Nucleus accumbens (tissue), 56 donors: ENCODE data around the gene ELL2.

Source experiments
- DNase-seq, 56 donors: peaks; one replicate each; lab custom pipeline; 2025; lab: John Stamatoyannopoulos, UW

ELL2 gene

DNA sequence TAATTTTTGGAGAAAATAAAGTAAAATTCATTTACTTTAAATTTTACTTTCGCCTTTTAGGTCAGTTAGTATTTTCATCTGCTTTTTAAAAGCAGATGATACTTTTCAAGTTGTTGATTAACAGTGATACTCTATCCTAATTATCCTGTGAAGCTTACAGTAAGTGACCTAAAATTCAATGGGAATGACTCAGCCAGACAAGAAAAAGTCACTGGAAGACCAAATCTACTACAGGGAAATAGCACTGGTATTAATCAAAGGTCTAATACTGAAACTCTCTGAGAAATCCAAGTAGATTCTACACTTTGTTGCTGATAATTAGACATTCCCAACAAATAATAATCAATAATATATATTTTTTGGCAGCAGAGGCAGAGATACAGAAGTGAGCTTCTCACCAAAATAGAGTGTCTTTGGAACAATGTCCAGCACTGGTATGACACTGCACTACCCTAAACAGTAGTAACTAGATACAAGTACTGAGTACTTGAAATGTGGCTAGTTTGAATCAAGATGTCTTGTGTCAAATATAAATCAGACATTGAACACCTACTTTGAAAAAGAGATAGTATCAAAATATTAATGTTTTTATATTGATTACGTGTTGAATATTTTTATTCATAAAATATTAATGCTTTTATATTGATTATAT lies 22.8 kb upstream of the ELL2 start:
- DNase-seq = no peak

DNA sequence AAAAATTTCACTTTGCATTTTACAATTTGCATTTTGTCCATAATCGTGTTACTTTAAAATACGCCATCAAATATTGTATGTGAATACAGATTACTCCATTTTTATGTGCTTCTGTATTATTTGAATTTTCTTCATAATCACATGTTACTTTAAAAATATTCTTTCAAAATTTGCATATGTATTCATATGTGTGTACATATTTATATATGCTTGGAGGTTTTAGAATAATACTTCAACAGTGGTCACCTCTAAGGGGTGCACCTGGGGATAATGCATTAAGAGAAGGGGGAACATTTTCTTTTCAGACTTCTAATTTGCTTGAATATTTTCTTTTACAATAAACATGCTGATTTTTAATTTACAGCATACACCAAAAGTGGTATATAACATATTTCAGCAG lies 21.9 kb upstream of the ELL2 start:
- DNase-seq = no peak

DNA sequence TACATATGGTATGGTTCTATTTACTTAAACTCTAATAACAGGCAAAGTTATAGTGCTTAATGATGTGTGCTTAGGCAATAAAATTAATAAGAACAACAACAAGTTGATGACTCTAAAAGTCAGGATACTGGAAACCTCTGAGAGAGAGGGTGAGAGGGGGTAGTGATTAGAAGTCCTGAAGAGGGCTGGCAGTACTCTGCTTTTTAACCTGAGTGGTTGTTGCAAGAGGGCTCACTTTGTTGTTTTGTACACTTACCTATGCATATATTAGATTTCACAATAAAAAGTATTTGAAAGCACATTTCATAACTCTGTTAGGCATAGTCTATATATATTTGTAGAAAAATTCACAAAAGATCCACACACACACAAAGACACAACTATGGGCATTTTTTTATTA lies 21.4 kb upstream of the ELL2 start:
- no peak for DNase-seq

DNA sequence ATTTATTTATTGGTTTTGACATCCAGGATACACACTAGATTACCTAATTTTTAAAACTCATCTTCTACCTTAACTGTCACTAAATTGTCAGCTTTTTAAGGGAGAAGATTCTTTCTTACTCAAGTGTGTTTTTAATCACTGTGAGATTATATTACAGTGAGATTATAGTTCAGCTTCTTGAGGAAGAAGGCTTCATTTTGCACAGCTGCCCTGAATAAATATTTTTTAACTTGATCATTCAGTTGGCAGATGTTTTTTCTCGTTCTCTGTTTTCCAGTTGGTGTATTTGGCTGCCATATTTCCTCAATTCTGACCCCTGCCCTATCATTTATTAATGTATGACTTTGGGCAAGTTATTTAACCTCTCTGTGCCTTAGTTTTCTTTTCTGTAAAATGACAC lies 15.0 kb upstream of the ELL2 start:
- DNase-seq = no peak

DNA sequence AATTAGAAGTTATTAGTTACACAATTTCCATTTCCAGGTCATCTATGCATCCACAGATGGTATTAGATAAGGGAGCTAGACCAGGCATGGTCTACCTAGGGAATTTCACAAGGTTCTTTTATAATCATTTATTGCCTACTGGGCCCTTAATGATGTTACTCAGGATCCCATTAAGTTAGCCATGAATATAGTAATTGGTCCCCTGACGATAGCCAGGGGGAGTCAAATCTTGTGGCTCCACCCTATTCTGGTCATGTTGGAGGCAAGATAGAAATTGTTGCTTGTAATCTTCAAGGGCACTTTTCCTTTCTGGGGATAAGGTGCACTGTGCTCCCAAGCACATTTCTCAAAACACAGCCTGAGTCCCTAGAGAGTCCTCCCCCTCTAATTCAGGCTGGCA lies 14.1 kb upstream of the ELL2 start:
- DNase-seq = no peak

DNA sequence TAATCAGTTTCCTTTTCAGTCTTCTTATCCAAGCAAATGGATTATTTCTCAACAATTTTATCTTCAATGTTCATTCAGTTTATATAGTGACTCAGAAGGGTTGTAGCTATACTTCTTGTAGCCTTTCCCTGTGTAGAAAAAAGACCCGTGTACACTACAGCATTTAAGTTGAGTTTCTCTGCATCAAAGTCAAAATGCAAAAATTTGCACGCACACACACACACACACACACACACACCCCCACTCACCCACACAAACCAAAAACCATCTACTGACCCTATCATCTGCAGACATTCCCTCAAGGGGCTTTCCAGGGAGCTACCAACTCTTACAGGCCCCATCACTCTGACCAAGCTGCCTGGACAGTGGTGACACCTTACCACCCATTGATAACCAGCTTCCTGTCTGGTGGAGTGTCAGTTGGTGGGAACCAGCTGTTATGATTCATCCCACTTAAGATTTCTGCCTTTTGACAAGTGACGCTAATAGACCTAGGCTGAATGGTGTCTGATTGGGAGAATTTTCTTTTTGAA lies 12.2 kb upstream of the ELL2 start:
- DNase-seq = no peak

DNA sequence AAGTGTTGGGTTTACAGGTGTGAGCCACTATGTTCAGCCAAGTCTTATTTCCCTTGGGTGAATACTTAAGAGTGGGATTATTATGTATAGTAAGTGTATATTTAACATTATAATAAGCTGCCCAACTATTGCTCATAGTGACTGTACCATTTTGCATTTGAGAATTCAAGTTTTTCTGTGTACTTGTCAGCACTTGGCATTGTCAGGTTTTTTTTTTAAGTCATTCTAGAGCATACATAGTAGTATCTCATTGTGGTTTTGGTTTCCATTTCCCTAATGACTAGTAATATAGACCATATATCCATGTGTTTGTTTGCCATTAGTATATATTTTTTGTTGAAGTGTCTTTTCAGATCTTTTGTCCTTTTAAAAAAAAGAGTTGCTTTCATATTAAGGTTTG lies 10.5 kb upstream of the ELL2 start:
- no peak for DNase-seq

DNA sequence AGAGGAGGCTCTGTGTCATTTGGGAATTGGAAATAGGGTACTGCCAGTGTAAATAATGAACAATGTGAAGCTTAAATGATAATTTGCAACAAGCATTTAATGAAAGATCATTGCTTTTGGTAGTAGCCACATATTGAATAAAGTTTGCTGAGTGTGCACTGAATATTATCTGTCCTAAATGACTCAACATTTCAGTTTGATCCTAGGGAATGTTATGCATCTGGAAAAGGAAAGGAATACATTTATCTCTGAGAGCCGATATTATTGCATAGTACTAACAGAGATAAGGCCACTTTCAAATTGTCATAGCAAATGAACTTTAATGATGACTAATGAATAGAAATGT lies 8.7 kb upstream of the ELL2 start:
- no peak for DNase-seq

DNA sequence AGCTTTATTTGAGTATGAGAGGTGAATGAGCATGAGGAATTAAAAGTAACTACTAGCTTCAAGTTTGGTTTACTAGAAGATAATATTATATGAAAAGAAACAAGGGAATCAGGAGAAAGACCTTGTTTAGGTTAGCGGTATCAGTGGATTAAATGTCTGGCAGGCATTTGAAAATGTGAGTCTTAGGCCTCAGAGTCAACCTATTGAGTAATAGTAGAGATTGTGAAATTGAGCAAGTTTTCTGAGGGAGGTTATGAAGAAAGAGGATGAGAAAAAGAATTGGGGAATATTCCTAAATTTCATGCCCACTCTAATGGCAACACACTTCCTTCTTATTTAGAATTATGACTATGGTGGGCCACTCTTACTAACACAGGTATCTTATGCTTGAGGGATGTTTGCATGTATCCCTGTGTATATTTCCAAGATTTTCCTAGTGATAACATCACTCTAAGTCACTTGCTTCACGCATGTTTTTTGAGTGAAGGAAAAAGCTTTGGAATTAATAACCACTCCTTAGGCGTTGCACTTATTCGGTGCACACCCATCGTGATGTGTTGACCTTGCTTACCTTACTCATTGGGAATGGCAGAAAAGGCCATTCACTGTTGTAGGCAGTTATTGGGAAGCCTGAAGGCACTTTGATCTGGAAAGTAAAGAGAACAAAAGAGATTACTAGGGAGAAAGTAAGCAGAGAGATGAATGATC lies 8.2 kb upstream of the ELL2 start:
- no peak for DNase-seq

DNA sequence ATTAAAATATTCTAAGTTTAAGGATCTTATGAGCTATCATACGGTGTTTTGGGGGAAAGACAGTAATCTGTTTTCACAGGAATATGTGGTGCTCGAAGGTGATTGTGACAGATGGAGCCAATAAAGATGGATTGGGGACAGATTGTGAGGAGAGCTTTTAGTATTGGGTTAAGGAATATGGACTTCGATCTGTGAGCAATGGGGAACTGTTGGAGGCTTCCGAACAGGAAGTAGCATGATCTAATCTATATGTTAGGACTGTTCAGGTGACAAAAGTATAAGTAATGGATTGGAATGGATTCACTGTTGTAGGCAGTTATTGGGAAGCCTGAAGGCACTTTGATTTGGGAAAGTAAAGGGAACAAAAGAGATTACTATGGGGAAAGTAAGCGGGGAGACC lies 7.4 kb upstream of the ELL2 start:
- no peak for DNase-seq

DNA sequence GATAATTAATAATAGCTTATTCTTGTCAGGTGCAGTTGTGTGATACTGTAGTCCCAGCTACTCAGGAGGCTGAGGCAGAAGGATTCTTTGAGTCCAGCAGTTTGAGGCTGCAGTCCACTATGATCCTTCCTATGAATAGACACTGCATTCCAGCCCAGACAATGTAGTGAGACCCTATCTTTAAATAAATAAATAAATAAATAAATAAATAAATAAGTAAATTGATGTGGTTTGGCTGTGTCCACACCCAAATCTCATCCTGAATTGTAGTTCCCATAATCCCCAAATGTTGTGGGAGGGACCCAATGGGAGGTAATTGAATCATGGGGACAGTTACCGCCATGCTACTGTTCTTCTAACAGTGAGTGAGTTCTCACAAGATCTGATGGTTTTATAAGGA lies 5.6 kb upstream of the ELL2 start:
- no peak for DNase-seq

DNA sequence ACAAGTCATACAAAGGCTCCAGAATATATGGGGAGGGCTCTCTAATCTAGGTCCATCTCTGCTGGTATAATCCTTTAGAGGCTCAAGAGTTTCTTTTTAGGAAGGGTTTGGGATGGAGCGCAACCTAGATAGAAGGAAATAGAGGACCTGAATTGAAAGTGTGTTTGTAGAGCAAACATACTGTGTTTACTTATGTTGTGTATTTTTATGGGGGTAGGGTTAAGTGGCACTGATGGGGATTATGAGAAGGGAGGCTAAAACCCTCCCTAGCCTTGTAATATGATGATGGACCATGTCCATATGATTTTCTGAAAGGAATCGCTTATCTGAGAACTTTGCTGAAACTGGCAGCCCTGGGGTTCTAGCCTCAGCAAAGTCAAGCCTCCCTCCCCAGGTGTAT lies 4.4 kb upstream of the ELL2 start:
- no peak for DNase-seq

DNA sequence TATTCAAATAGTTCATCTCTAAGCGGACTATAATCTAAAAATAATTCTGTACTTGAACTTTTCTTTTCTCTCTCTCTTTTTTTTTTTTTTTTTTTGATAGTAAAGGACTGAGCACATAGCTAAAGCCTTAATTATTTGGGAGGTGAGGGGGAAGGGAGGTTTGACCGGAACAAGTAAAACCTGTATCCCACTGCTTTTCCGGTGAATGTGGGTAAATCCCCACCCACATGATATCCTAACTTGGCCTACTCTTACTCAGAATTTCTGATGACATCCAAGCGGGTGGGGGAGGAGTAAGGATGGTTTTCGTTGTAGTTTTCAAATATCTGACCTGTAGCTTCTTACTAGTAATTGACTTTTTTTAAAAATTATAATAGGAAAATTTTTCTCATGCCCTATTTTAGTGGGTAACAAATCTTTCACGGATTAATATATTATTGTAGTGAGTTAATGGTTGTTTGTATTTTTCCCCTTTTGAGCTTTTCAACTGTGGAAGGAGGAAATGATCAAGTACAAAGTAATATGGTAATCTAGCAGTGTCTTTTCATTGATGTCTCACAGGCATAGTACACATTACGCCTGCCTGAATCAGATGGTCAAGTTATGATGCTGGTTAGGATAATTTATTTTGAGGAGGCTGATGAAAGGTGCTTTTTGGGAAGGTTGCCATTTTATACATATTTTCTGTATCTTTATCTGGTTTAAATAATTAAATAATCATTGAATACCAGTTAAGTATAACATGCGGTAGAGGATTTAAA lies 2.2 kb upstream of the ELL2 start:
- no peak for DNase-seq

DNA sequence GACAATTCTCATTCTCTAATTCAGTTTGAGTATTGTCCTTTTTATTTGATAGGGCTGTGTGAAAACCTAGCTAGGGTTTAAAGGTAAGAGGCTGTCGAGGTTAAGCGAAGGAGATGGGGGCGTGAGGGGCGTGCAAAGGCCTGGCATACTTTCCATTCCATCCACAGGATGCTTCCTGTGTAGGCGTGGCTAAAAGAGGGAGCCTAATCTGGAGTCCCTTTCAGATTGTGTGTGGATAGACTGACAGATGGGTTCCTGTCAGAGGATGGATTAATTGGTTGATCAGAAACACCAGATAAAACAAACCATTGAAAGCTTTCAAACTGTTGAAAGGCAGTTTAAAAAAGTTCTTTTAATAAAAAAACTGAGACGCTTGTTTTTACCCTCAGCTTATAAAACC lies 1.1 kb upstream of the ELL2 start:
- DNase-seq = no peak

DNA sequence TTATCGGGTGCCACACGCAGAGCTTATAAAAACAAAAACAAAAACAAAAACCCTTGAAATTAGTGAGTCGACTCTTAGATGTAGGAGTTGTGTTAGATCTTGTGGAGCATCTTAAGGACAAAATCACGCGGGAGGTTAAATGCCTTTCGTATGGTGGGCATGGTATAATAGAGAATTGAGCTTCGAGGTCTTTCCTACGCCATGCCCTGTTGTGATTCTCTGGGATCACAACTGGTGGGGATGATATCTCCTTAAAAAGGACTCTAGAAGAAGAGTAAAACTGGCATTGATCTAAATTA lies 773 bp upstream of the ELL2 start:
- no peak for DNase-seq

DNA sequence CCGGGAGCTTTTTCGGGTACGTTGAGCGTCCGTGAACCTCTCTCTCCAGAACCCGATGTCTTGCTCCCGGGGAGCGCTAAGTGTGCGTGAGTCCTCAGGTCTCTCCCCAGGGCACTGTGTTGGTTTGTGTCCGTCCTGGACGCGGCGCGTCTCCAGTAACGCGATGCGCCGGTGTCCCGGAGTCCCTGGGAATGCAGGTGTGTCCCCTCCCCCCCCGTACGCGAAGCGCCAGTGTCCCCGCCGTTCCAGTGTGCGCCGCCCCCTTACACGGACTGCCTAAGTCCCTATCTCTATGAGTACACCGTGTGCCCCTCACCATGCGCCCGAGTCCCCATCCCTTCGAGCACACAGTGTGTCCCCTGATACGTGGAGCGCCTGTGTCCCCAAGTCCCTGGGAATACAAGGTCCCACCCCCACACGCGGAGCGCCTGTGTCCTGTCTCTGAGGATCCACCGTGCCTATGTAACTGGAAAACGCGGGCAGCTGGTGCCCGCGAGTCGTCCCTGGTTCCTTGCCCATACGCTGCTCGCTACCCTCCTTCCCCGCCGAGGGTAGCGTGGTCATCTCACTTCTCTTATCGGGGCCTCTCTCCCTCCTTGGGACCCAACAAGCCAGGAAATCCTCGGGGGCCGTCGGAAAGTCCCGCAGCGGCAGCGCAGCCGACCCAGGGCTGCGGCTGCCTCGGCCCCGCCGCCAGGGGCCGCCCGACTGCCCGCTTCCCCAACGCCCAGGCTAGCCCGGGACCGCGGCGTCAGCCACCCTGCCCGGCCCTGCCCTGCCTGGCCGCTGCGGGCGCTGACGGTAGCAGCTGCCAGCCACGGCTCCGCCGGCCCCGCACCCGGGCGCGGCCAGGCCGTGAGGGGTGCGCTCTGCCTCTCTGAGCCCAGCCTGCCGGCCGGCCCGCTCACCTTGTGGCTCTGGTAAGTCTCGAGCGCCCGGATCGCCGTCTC lies 709 bp downstream of the ELL2 start:
- peak in 49 of 56 donors; percentile 21 to 85 (median 67) for DNase-seq

DNA sequence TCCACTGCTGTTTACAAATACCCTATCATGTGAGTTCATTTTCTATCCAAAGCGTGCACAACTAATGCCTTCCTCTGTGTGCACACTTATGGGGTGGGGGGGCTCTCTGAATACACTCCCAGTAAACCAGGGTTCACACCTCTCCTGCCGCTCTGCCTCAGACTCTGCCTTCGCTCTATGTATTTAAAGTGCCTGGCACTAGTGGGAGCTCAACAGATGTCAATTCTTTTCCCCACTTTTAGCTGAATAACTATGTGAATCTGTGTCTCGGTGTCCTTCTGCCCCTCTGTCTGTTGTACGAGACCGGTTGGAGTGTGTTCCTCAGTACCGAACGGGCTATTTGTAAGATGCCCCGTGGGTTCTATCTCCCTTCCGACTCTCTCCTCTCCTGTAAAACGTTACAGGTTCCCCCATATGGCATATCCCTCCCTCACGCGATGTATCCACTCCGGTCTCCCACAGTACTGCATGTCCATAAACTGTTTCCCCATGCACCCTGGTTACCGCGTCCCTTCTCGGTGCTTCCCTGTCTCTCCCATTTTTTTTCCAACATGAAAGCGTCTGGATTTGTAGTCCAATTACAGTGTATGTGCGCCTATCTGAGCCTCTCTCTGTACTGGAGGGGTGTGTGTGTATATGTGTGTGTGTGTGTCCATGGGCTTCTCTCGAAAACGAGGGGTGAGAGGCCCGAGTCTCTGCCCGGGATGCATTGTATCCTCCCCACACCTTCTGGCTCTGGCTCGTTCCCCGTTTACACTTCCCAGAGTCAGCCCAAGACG lies 1.6 kb downstream of the ELL2 start:
- peak in 19 of 56 donors; percentile 8 to 69 (median 42) for DNase-seq

DNA sequence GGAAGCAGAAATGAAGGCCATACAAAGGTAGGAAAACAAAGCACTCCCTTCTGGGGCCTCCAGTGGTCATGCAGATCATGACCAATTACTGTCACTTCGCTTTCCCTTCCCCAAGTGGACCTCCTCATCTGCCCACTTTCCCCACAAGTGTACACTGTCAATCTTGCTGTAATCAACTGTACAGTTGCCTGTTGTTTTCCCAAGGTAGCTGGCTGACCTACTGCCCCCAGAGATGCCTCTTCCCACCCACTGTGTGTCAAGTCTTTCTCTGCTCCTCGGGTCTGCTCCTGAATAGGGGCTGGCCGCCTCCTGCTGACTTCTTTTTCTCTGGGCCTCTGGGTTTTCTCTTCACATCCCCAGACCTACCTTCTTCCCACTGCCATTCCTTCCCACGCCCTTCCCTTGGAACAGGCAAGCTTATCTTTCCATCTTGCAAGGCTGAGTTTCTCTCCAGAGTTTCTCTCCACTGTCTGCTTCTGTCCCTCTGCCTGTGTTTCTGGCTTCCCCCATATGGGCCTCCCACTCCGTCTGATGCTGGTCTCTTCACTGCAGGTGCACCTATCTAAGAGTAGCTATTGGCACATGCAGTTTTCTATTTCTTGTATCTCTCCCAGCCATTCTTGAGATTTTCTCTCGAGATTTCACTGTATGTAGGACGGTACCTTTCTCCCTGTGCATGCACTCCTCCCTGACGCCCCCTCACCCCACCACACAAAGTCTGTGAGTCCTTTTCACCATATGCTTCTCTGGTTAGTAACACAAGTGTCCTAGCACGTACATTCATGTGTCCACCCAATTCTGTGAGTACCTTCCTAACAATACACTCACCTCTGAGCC lies 2.4 kb downstream of the ELL2 start:
- DNase-seq = peak in 7 of 56 donors; percentile 6 to 28 (median 16)
